ENCODE results near the gene SEMA4D.
"Not testable (repeated sequence)": the region's sequence is repeated elsewhere in the genome, so short reads cannot be mapped to it uniquely, and the experiment has no call there.

Gene SEMA4D

DNA sequence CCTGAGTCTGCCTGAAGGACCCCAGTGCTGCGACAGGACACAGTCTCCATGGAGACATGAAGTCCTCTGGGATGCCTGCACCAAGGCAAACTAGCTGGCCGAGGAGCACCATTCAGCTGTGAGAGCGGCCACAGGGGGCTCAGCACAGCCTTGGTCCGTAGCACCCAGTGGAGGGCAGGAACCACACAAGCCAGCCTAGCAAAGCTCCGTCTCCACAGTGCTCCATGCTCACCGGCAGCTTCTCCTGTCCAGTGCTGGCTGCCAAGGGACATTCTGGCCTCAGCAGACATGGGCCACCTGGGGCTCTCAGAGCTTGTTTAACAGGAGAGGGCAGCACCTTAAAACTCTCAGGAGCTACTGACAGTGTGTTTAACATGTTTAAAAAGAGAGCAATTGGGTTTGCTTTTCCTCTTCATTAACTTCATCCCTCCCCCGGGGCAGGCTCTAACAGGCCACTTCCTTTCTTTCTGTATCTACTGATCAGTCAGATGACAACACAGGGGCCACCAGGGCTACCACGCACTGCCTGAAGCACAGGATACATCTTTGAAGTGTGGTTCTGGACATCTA, 122.6 kb downstream of the SEMA4D start:
- Mint-ChIP-seq H3K27me3 (ENCODE audit: low read depth, poor library complexity) (no peaks in the 10 kb centered on the region), H3K36me3 (ENCODE audit: low read depth) (peaks cover 33% of the 10 kb centered on the region), H3K9me3 (no peaks in the 10 kb centered on the region), H3K4me3 (no peak overlapping the region), H3K4me1 (peaks cover 32% of the 10 kb centered on the region), H3K27ac (peak overlapping the region; percentile 94)
- TF ChIP-seq, protein P1, sequence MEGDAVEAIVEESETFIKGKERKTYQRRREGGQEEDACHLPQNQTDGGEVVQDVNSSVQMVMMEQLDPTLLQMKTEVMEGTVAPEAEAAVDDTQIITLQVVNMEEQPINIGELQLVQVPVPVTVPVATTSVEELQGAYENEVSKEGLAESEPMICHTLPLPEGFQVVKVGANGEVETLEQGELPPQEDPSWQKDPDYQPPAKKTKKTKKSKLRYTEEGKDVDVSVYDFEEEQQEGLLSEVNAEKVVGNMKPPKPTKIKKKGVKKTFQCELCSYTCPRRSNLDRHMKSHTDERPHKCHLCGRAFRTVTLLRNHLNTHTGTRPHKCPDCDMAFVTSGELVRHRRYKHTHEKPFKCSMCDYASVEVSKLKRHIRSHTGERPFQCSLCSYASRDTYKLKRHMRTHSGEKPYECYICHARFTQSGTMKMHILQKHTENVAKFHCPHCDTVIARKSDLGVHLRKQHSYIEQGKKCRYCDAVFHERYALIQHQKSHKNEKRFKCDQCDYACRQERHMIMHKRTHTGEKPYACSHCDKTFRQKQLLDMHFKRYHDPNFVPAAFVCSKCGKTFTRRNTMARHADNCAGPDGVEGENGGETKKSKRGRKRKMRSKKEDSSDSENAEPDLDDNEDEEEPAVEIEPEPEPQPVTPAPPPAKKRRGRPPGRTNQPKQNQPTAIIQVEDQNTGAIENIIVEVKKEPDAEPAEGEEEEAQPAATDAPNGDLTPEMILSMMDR (IDR thresholded peaks at IDR 0.05) = no peak
- DNase-seq = no peak

DNA sequence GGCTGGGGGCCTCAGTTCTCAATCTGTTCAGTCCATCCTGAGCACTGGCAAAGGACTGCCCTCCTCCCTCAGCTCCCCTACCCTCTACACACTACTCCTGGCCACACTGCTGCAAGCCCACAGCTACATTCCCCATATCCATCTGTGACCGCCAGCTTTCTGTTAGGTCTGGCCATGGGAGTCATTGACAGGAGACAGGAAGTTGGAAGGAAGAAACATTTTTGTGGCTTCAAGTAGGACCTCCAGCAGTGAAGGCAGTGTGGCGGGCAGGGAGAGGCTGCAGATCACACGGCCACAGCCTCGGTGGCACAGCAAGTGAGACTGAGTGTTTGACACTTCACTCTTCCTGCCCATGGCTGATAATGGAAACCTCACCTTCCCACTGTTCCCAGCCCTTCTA, 123.7 kb downstream of the SEMA4D start:
- H3K27me3 Mint-ChIP-seq (ENCODE audit: low read depth, poor library complexity) = no peaks in the 10 kb centered on the region
- no peak for DNase-seq
- H3K36me3 Mint-ChIP-seq (ENCODE audit: low read depth) = peaks cover 27% of the 10 kb centered on the region
- no peak overlapping the region for H3K27ac Mint-ChIP-seq
- TF ChIP-seq, protein P1 (IDR thresholded peaks at IDR 0.05) = no peak
- peaks cover 27% of the 10 kb centered on the region for H3K4me1 Mint-ChIP-seq
- H3K9me3 Mint-ChIP-seq = no peaks in the 10 kb centered on the region
- H3K4me3 Mint-ChIP-seq = no peak overlapping the region

DNA sequence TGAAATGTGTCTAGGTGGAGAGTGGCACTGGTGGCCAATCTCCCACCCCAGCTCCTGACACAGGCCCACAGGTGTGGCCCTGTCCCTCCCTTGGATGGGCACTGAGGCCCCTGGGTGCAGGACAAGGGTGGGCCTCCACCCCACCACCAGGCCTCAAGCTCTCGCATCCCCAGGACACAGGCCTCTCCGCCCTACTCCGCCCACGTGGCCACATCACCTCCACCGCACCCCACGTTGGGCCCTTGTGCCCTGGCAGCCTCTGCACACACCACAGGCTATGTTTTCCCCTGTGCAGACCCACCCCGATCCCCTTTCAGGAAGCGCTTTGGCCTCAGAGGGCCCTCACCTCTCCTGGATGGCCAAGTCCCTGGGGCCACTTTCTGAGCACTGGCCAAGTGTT, 124.9 kb downstream of the SEMA4D start:
- Mint-ChIP-seq H3K4me1 (peaks cover 25% of the 10 kb centered on the region), H3K27ac (no peak overlapping the region), H3K36me3 (ENCODE audit: low read depth) (peaks cover 16% of the 10 kb centered on the region), H3K27me3 (ENCODE audit: low read depth, poor library complexity) (no peaks in the 10 kb centered on the region), H3K9me3 (no peaks in the 10 kb centered on the region), H3K4me3 (no peak overlapping the region)
- TF ChIP-seq, protein P1 (IDR thresholded peaks at IDR 0.05) = no peak
- no peak for DNase-seq

- peak; percentile 42 for DNase-seq
- no peak overlapping the region for H3K4me3 Mint-ChIP-seq
- no peak overlapping the region for H3K27ac Mint-ChIP-seq
- peaks cover 10% of the 10 kb centered on the region for H3K36me3 Mint-ChIP-seq (ENCODE audit: low read depth)
- H3K9me3 Mint-ChIP-seq = no peaks in the 10 kb centered on the region
- H3K4me1 Mint-ChIP-seq = peaks cover 21% of the 10 kb centered on the region
- TF ChIP-seq, protein P1 (IDR thresholded peaks at IDR 0.05) = no peak
- no peaks in the 10 kb centered on the region for H3K27me3 Mint-ChIP-seq (ENCODE audit: low read depth, poor library complexity)
These were observed 125.6 kb downstream of the SEMA4D start for GRCh38 chr9:89372230-89372816.

DNA sequence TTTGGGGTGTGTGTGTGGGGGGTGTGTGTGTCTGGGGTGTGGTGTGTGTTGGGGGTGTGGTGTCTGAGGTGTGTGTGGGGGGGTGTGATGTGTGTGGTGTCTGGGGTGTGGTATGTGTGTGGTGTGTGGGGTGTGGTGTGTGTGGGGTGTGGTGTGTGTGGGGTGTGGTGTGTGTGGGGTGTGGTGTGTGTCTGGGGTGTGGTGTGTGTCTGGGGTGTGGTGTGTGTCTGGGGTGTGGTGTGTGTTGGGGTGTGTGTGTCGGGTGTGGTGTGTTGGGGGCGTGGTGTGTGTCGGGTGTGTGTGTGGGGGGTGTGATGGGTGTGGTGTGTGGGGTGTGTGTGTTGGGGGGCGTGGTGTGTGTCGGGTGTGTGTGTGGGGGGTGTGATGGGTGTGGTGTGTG, 126.1 kb downstream of the SEMA4D start:
- not testable (repeated sequence) for H3K36me3 Mint-ChIP-seq (ENCODE audit: low read depth); H3K27me3 Mint-ChIP-seq (ENCODE audit: low read depth, poor library complexity); H3K4me3 Mint-ChIP-seq; H3K9me3 Mint-ChIP-seq; DNase-seq; H3K27ac Mint-ChIP-seq
- peaks cover 16% of the 10 kb centered on the region for H3K4me1 Mint-ChIP-seq

GRCh38 chr9:89370593-89370992, 127.3 kb downstream of the SEMA4D start:
- Mint-ChIP-seq H3K27me3 (ENCODE audit: low read depth, poor library complexity) (no peaks in the 10 kb centered on the region), H3K4me1 (peaks cover 7% of the 10 kb centered on the region), H3K4me3 (no peak overlapping the region)

More at GRCh38 chr9:89370593-89370992, 127.3 kb downstream of the SEMA4D start:
- Mint-ChIP-seq H3K27ac (no peak overlapping the region), H3K36me3 (ENCODE audit: low read depth) (no peaks in the 10 kb centered on the region), H3K9me3 (no peaks in the 10 kb centered on the region)
- no peak for DNase-seq
- TF ChIP-seq, protein P1 (IDR thresholded peaks at IDR 0.05) = no peak

Data from nephron progenitor cell (in vitro differentiated cells).